ENCODE data around the gene MEIS2. TPM values are rescaled to one million over a fixed set of nuclear protein-coding genes. Genes with fewer than 3 reads are reported as not detected.

Gene MEIS2
- total RNA-seq, 4 donors from 2014 or later: 7.5 to 40.4 (median 21.2) TPM

DNA sequence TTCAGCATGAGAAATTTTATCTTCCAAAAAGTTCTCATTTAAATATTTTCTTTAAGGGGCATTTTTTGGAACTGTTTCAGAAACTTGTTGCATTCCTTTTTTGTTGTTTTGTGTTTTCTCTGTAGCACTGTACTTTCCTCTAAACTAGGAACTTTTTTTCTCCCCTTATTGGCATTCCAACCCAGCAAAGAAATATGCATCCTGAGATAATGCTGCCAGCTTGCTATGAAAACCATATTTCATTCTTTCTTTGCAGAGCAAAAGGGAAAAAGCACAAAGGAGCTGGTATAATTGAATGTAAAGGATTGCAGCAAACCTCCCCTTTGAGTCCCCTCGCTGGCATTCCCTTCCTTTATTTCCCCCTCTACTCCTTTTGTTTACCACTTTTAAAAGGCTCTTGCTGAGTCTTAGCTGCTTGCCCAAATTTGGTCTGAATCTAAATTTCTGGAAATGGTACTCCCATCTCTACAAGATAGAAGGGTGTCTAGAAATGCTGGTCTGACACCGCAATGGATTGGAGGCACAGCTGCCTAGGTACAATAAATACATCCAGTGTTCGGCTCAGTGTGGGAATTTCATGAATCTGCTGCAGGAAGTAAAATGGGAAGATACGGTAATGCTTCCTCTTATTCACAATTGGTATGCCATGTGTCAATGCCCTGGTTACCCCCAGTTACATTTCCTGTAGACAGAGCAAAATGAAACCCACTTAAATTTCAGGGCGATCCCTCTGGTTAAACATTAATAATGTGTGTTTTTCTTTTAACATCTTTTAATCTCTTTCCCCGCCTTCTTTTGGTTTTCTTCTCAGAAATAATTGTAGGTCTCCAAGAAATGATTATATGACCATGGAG lies 156.6 kb downstream of the MEIS2 start:
- no peak overlapping the region for H3K27ac ChIP-seq
- no peak for DNase-seq
- H3K4me1 ChIP-seq: peaks cover 0 to 4% (median 0%) of the 10 kb centered on the region in 4 donors
- H3K4me3 ChIP-seq: no peak overlapping the region
- H3K9me3 ChIP-seq: no peaks in the 10 kb centered on the region
- H3K27me3 ChIP-seq: no peaks in the 10 kb centered on the region
- no peaks in the 10 kb centered on the region for H3K36me3 ChIP-seq
- TF ChIP-seq, protein P1, sequence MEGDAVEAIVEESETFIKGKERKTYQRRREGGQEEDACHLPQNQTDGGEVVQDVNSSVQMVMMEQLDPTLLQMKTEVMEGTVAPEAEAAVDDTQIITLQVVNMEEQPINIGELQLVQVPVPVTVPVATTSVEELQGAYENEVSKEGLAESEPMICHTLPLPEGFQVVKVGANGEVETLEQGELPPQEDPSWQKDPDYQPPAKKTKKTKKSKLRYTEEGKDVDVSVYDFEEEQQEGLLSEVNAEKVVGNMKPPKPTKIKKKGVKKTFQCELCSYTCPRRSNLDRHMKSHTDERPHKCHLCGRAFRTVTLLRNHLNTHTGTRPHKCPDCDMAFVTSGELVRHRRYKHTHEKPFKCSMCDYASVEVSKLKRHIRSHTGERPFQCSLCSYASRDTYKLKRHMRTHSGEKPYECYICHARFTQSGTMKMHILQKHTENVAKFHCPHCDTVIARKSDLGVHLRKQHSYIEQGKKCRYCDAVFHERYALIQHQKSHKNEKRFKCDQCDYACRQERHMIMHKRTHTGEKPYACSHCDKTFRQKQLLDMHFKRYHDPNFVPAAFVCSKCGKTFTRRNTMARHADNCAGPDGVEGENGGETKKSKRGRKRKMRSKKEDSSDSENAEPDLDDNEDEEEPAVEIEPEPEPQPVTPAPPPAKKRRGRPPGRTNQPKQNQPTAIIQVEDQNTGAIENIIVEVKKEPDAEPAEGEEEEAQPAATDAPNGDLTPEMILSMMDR (IDR thresholded peaks at IDR 0.05): no peak
- TF ChIP-seq POLR2A (IDR thresholded peaks at IDR 0.05): no peak

- TF ChIP-seq, protein P1 (IDR thresholded peaks at IDR 0.05): no peak
- no peak for TF ChIP-seq POLR2A (IDR thresholded peaks at IDR 0.05)
- no peak for DNase-seq
- Histone ChIP-seq H3K27ac (no peak overlapping the region), H3K9me3 (no peaks in the 10 kb centered on the region), H3K4me3 (no peak overlapping the region), H3K36me3 (no peaks in the 10 kb centered on the region), H3K27me3 (no peaks in the 10 kb centered on the region), H3K4me1 (peaks cover 0 to 4% (median 0%) of the 10 kb centered on the region in 4 donors)
These were observed 158.0 kb downstream of the MEIS2 start for GRCh38 chr15:36942248-36942827.

GRCh38 chr15:36941798-36942197 lies 158.6 kb downstream of the MEIS2 start:
- Histone ChIP-seq H3K36me3 (no peaks in the 10 kb centered on the region), H3K27ac (no peak overlapping the region), H3K9me3 (no peaks in the 10 kb centered on the region), H3K4me1 (peaks cover 0 to 4% (median 0%) of the 10 kb centered on the region in 4 donors), H3K27me3 (no peaks in the 10 kb centered on the region), H3K4me3 (no peak overlapping the region)
- no peak for DNase-seq
- TF ChIP-seq, protein P1 (IDR thresholded peaks at IDR 0.05): no peak
- no peak for TF ChIP-seq POLR2A (IDR thresholded peaks at IDR 0.05)

- peaks cover 0 to 4% (median 0%) of the 10 kb centered on the region in 4 donors for H3K4me1 ChIP-seq
- no peaks in the 10 kb centered on the region for H3K27me3 ChIP-seq
- no peak for TF ChIP-seq POLR2A (IDR thresholded peaks at IDR 0.05)
- TF ChIP-seq, protein P1 (IDR thresholded peaks at IDR 0.05): no peak
- no peaks in the 10 kb centered on the region for H3K9me3 ChIP-seq
- no peak overlapping the region for H3K4me3 ChIP-seq
- no peak overlapping the region for H3K27ac ChIP-seq
- no peaks in the 10 kb centered on the region for H3K36me3 ChIP-seq
- no peak for DNase-seq
These were observed 159.6 kb downstream of the MEIS2 start for GRCh38 chr15:36940636-36941260.

GRCh38 chr15:36940219-36940618 lies 160.1 kb downstream of the MEIS2 start:
- TF ChIP-seq, protein P1 (IDR thresholded peaks at IDR 0.05): no peak
- no peak for TF ChIP-seq POLR2A (IDR thresholded peaks at IDR 0.05)

More at GRCh38 chr15:36940219-36940618, 160.1 kb downstream of the MEIS2 start:
- H3K4me1 ChIP-seq: peaks cover 0 to 4% (median 0%) of the 10 kb centered on the region in 4 donors
- H3K9me3 ChIP-seq: no peaks in the 10 kb centered on the region
- no peak for DNase-seq
- H3K36me3 ChIP-seq: no peaks in the 10 kb centered on the region
- H3K4me3 ChIP-seq: no peak overlapping the region
- no peak overlapping the region for H3K27ac ChIP-seq
- H3K27me3 ChIP-seq: no peaks in the 10 kb centered on the region

Data from Peyer's patch (tissue), 4 donors.